Neural cell (in vitro differentiated cells): ENCODE data around the gene PLSCR3. TPM values are rescaled to one million over a fixed set of nuclear protein-coding genes. Genes with fewer than 3 reads are reported as not detected.

Experiments used
- H2AFZ ChIP-seq: fragments of 200-600, 300-800 bp; sonication (generic), shearing (Covaris generic); 2 replicates; pipeline ENCODE4 v1.6.0; 2014; ENCODE audit warnings: low read depth, mild to moderate bottlenecking, antibody characterized with exemption, low read length, moderate library complexity
- H3F3A ChIP-seq: fragments of 200-600 bp; shearing (Covaris generic); 2 replicates; pipeline ENCODE4 v1.6.1; 2016; ENCODE audit warnings: mild to moderate bottlenecking, moderate library complexity, mixed read lengths, antibody characterized with exemption, low read length; ENCODE audit not compliant: insufficient read depth, poor library complexity, severe bottlenecking
- H3K27ac ChIP-seq: fragments of 200-600, 300-800 bp; sonication (generic), shearing (Covaris generic); 2 replicates; pipeline ENCODE4 v1.5.1; 2014; ENCODE audit warnings: mild to moderate bottlenecking, low read length, moderate library complexity
- H3K27me3 ChIP-seq: fragments of 300-800, 200-600 bp; sonication (generic), shearing (Covaris generic); 2 replicates; pipeline ENCODE4 v1.6.0; 2014; ENCODE audit warnings: mild to moderate bottlenecking, low read depth, low read length, moderate library complexity; ENCODE audit not compliant: insufficient read depth
- H3K36me3 ChIP-seq: fragments of 300-800, 200-600 bp; sonication (generic), shearing (Covaris generic); 2 replicates; pipeline ENCODE4 v1.5.1; 2014; ENCODE audit warnings: mild to moderate bottlenecking, antibody characterized with exemption, low read length, moderate library complexity; ENCODE audit not compliant: insufficient read depth
- H3K4me2 ChIP-seq: fragments of 300-800, 200-600 bp; sonication (generic), shearing (Covaris generic); 2 replicates; pipeline ENCODE4 v1.6.0; 2014; ENCODE audit warnings: mild to moderate bottlenecking, low read length
- H3K4me3 ChIP-seq: fragments of 300-800, 200-600 bp; sonication (generic), shearing (Covaris generic); 2 replicates; pipeline ENCODE4 v1.5.1; 2014; ENCODE audit warnings: mild to moderate bottlenecking, low read length, moderate library complexity
- H3K79me2 ChIP-seq: fragments of 200-600 bp; shearing (Covaris generic); replicated peaks from 2 replicates; pipeline ENCODE4 v1.6.0; 2014; ENCODE audit warnings: mild to moderate bottlenecking, low read length, moderate library complexity; ENCODE audit not compliant: insufficient read depth
- H3K9ac ChIP-seq: fragments of 300-800, 200-600 bp; sonication (generic), shearing (Covaris generic); 2 replicates; pipeline ENCODE4 v1.6.1; 2016; ENCODE audit warnings: mild to moderate bottlenecking, low read length, mixed read lengths
- H3K9me2 ChIP-seq: fragments of 200-600 bp; shearing (Covaris generic); 2 replicates; pipeline ENCODE4 v1.6.1; 2016; ENCODE audit warnings: mild to moderate bottlenecking, low read length, mixed read lengths; ENCODE audit not compliant: insufficient read depth
- H3K9me3 ChIP-seq: fragments of 200-600, 300-800 bp; sonication (generic), shearing (Covaris generic); 2 replicates; pipeline ENCODE4 v1.6.1; 2016; ENCODE audit warnings: mild to moderate bottlenecking, mixed run types, low read length, moderate library complexity, mixed read lengths
- H4K20me1 ChIP-seq: fragments of 200-600 bp; shearing (Covaris generic); 2 replicates; pipeline ENCODE4 v1.6.1; 2016; ENCODE audit warnings: mild to moderate bottlenecking, mixed run types; ENCODE audit not compliant: insufficient read depth
- CTCF ChIP-seq: fragments of 450-650 bp; IDR thresholded peaks from 2 replicates; pipeline ENCODE4 v1.5.1; 2014; ENCODE audit warnings: antibody characterized with exemption, mild to moderate bottlenecking, moderate library complexity; ENCODE audit not compliant: poor library complexity, severe bottlenecking
- EP300 ChIP-seq: fragments of 450-650 bp; conservative IDR thresholded peaks from 2 replicates; pipeline ENCODE4 v1.6.1; 2014; ENCODE audit warnings: antibody characterized with exemption, mild to moderate bottlenecking, moderate library complexity; ENCODE audit not compliant: poor library complexity, severe bottlenecking
- EZH2 ChIP-seq: fragments of 200-600, 300-800 bp; shearing (Covaris generic), sonication (generic); IDR thresholded peaks from 2 replicates; pipeline ENCODE4 v1.6.1; 2014; ENCODE audit warnings: antibody characterized with exemption, low read length, borderline replicate concordance, mild to moderate bottlenecking; ENCODE audit not compliant: insufficient read depth, poor library complexity, severe bottlenecking
- MXI1 ChIP-seq: fragments of 450-650 bp; conservative IDR thresholded peaks from 2 replicates; pipeline ENCODE4 v1.6.1; 2014; ENCODE audit warnings: antibody characterized with exemption, mild to moderate bottlenecking; ENCODE audit not compliant: poor library complexity, severe bottlenecking
- POLR2AphosphoS5 ChIP-seq: IDR thresholded peaks from 2 replicates; pipeline ENCODE4 v1.6.1; 2012
- RAD21 ChIP-seq: fragments of 450-650 bp; conservative IDR thresholded peaks from 2 replicates; pipeline ENCODE4 v1.6.1; 2014; ENCODE audit warnings: antibody characterized with exemption, mild to moderate bottlenecking, moderate library complexity
- REST ChIP-seq: IDR thresholded peaks from 2 replicates; pipeline ENCODE4 v1.6.1; 2012; ENCODE audit warnings: borderline replicate concordance
- SMC3 ChIP-seq: fragments of 450-650 bp; conservative IDR thresholded peaks from 2 replicates; pipeline ENCODE4 v1.6.1; 2014; ENCODE audit warnings: antibody characterized with exemption, mild to moderate bottlenecking, moderate library complexity; ENCODE audit not compliant: poor library complexity
- TAF1 ChIP-seq: IDR thresholded peaks from 2 replicates; pipeline ENCODE4 v1.6.1; 2012; ENCODE audit warnings: low read depth
- polyA plus RNA-seq: library from polyadenylated mRNA; depleted of rRNA; stranded (reverse); fragments of >200 nt; gene quantifications from 2 replicates; pipeline ENCODE4 v1.2.3, GENCODE V29; 2014

The PLSCR3 gene
- polyA plus RNA-seq, 1 donor from 2014 or later, result 15.9 TPM

- no peaks in the 10 kb centered on the region for H3K9me3 ChIP-seq
- H3K4me3 ChIP-seq, result no peak overlapping the region
- no peaks in the 10 kb centered on the region for H3K36me3 ChIP-seq
- H3K79me2 ChIP-seq, result no peaks in the 10 kb centered on the region
- H3K4me2 ChIP-seq, result no peak overlapping the region
- H2AFZ ChIP-seq, result no peak overlapping the region
- H3K27me3 ChIP-seq, result no peaks in the 10 kb centered on the region
- no peaks in the 10 kb centered on the region for H3F3A ChIP-seq
- TF ChIP-seq SMC3 (no peak), RAD21 (no peak), TAF1 (no peak), EZH2 (no peak), EP300 (no peak), REST (no peak), MXI1 (no peak), CTCF (no peak), POLR2AphosphoS5 (no peak)
- H3K27ac ChIP-seq, result no peak overlapping the region
- no peaks in the 10 kb centered on the region for H4K20me1 ChIP-seq
- H3K9me2 ChIP-seq, result no peaks in the 10 kb centered on the region
- no peak overlapping the region for H3K9ac ChIP-seq
Observed at GRCh38 chr17:7396147-7396546, 1.8 kb upstream of the PLSCR3 start.

GRCh38 chr17:7393613-7394451, 493 bp downstream of the PLSCR3 start:
- no peaks in the 10 kb centered on the region for H3K9me2 ChIP-seq
- H3K36me3 ChIP-seq, result peaks cover 6% of the 10 kb centered on the region
- H2AFZ ChIP-seq, result peak overlapping the region; percentile 65
- H3K9ac ChIP-seq, result peak overlapping the region; percentile 93
- peak overlapping the region; percentile 80 for H3K4me2 ChIP-seq
- no peaks in the 10 kb centered on the region for H4K20me1 ChIP-seq
- peak overlapping the region; percentile 58 for H3K27ac ChIP-seq
- TF ChIP-seq EP300, result no peak
- TF ChIP-seq POLR2AphosphoS5, result peak; percentile 1
- peak; percentile 48 for TF ChIP-seq CTCF
- TF ChIP-seq TAF1, result no peak
- peak; percentile 31 for TF ChIP-seq SMC3
- no peak for TF ChIP-seq EZH2
- TF ChIP-seq RAD21, result peak; percentile 47
- peak; percentile 23 for TF ChIP-seq MXI1
- no peak for TF ChIP-seq REST
- H3K79me2 ChIP-seq, result no peaks in the 10 kb centered on the region
- no peaks in the 10 kb centered on the region for H3K27me3 ChIP-seq
- peak overlapping the region; percentile 93 for H3K4me3 ChIP-seq
- no peaks in the 10 kb centered on the region for H3F3A ChIP-seq
- no peaks in the 10 kb centered on the region for H3K9me3 ChIP-seq
